Natural killer cell (primary cell): ENCODE results near the gene MARK2. TPM values are rescaled to one million over a fixed set of nuclear protein-coding genes. Genes with fewer than 3 reads are reported as not detected.
A peak's percentile ranks its signal among the peaks of the same experiment; 100 is the strongest.

Experiments
- ATAC-seq, 3 donors: fragments of 150-1000 bp in 2 of 3; fragments of 200-7000 bp in 1 of 3; cut with Tn5 transposase; 1 replicate in 1 of 3; 2 replicates in 2 of 3; pipeline ENCODE4 v1.10.0; 2021; ENCODE audit warnings: mild to moderate bottlenecking in 2 of 3, moderate library complexity in 2 of 3
- DNase-seq, 2 donors: peaks; one replicate each; pipeline versions ENCODE4 v3.0.0 to v3.0.0-alpha.2; 2013 to 2021; ENCODE audit warnings: mixed read lengths in 1 of 2
- H3K27ac ChIP-seq: one replicate; pipeline ENCODE4 v1.5.1; 2013; ENCODE audit warnings: mild to moderate bottlenecking, low read length
- H3K27me3 ChIP-seq: one replicate; pipeline ENCODE4 v1.6.1; 2013; ENCODE audit warnings: low read length; ENCODE audit not compliant: control insufficient read depth, insufficient read depth
- H3K36me3 ChIP-seq: one replicate; pipeline ENCODE4 v1.6.1; 2013; ENCODE audit warnings: low read length; ENCODE audit not compliant: control insufficient read depth, insufficient read depth
- H3K4me1 ChIP-seq: one replicate; pipeline ENCODE4 v1.6.1; 2013; ENCODE audit warnings: low read length; ENCODE audit not compliant: control insufficient read depth, insufficient read depth
- H3K4me3 ChIP-seq: one replicate; pipeline ENCODE4 v1.5.1; 2013; ENCODE audit warnings: low read length
- H3K9me3 ChIP-seq: one replicate; pipeline ENCODE4 v1.6.1; 2013; ENCODE audit warnings: low read length; ENCODE audit not compliant: control insufficient read depth, insufficient read depth
- H3K27ac Mint-ChIP-seq, 2 donors: one replicate each; pipeline ENCODE4 v1.8.0; 2022; ENCODE audit warnings: mild to moderate bottlenecking in 2 of 2, mixed read lengths in 2 of 2, moderate library complexity in 1 of 2
- H3K27me3 Mint-ChIP-seq, 2 donors: one replicate each; pipeline ENCODE4 v1.8.0; 2022; ENCODE audit warnings: low read depth in 2 of 2, mixed read lengths in 2 of 2
- H3K36me3 Mint-ChIP-seq: one replicate; pipeline ENCODE4 v1.8.0; 2022; ENCODE audit warnings: mixed read lengths
- H3K4me1 Mint-ChIP-seq, 2 donors: one replicate each; pipeline ENCODE4 v1.8.0; 2022; ENCODE audit warnings: mixed read lengths in 2 of 2
- H3K4me3 Mint-ChIP-seq: one replicate; pipeline ENCODE4 v1.8.0; 2022; ENCODE audit warnings: mild to moderate bottlenecking, moderate library complexity, mixed read lengths
- H3K9me3 Mint-ChIP-seq, 2 donors: one replicate each; pipeline ENCODE4 v1.8.0; 2022; ENCODE audit warnings: mixed read lengths in 2 of 2
- WGBS: methylation state at CpG from one replicate; pipeline ENCODE4 v1.1.7; 2013; ENCODE audit warnings: missing lambda C conversion rate; ENCODE audit not compliant: insufficient coverage; 5-methylcytosine and 5-hydroxymethylcytosine counted together
- intact Hi-C: fragments of 100-400 bp; cut with micrococcal nuclease; formaldehyde crosslinking; loops from one replicate; pipeline ENCODE4 v1.14.2; 2022
- total RNA-seq, 4 donors: library from RNA; stranded (reverse); fragments of 120-200 nt in 1 of 4; gene quantifications; one replicate each; pipeline versions ENCODE4 v1.2.3 to v1.2.4, GENCODE V29; 2013 to 2022
- TF ChIP-seq, protein P1 (sequence below): fragments of 200-600 bp; IDR thresholded peaks from one replicate; pipeline ENCODE4 v1.8.0; 2022; ENCODE audit warnings: antibody characterized with exemption

MARK2 gene
- total RNA-seq, 3 donors from 2014 or later (not counting 1 experiment from before 2014, with no cell fraction given), result 63.8 to 88.4 (median 80.2) TPM

- peaks cover 0 to 9% of the 10 kb centered on the region in 2 donors for H3K4me1 Mint-ChIP-seq
- H3K9me3 Mint-ChIP-seq, result no peaks in the 10 kb centered on the region
- Histone ChIP-seq H3K9me3 (no peaks in the 10 kb centered on the region), H3K27ac (no peak overlapping the region), H3K4me1 (no peaks in the 10 kb centered on the region), H3K4me3 (no peak overlapping the region), H3K27me3 (no peaks in the 10 kb centered on the region), H3K36me3 (peaks cover 31% of the 10 kb centered on the region)
- DNase-seq (no peak), ATAC-seq (no peak)
- no peaks in the 10 kb centered on the region for H3K27me3 Mint-ChIP-seq
- 95% methylated on average over 17 of the region's 17 CpGs for WGBS
- no peaks in the 10 kb centered on the region for H3K36me3 Mint-ChIP-seq
- H3K27ac Mint-ChIP-seq, result no peak overlapping the region
- intact Hi-C loops, result no loop called here
- TF ChIP-seq, protein P1, sequence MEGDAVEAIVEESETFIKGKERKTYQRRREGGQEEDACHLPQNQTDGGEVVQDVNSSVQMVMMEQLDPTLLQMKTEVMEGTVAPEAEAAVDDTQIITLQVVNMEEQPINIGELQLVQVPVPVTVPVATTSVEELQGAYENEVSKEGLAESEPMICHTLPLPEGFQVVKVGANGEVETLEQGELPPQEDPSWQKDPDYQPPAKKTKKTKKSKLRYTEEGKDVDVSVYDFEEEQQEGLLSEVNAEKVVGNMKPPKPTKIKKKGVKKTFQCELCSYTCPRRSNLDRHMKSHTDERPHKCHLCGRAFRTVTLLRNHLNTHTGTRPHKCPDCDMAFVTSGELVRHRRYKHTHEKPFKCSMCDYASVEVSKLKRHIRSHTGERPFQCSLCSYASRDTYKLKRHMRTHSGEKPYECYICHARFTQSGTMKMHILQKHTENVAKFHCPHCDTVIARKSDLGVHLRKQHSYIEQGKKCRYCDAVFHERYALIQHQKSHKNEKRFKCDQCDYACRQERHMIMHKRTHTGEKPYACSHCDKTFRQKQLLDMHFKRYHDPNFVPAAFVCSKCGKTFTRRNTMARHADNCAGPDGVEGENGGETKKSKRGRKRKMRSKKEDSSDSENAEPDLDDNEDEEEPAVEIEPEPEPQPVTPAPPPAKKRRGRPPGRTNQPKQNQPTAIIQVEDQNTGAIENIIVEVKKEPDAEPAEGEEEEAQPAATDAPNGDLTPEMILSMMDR, result no peak
- no peak overlapping the region for H3K4me3 Mint-ChIP-seq
These were observed 12.3 kb upstream of the MARK2 start for GRCh38 chr11:63826471-63827190.

DNA sequence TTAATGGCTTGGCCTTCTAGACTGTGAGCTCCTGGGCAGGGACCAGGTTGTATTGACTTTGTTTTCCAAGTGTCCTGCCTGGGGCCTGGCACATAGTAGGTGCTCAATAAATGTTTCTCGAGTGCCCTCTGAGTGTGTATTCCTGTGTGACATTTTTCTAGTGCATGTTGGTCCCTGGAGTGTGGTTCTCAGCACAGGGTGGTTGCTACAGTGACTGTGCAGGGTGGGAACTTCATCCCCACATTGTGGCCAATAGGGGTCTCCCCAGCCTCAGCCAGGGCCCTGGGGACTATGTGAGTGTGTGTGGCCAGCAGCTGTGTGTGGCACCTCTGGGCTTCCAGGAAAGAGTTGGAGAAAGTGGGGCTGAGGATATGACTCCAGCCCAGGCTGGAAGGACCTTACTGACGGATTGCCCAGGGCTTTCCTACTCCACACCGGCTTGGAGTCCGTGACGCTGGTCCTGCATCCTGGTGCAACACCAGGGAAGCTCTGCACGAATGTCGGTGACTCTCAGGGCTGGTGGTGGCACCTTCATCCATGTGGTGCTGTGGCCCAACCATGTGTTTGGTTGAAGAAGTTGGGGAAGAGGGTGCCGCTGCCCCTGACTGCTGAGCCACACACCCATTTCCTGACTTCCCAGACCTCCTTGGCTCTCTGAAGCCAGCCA lies 9.0 kb upstream of the MARK2 start:
- no peak for DNase-seq
- H3K9me3 Mint-ChIP-seq, result no peaks in the 10 kb centered on the region
- WGBS, result 89% methylated on average over 7 of the region's 8 CpGs
- Histone ChIP-seq H3K4me1 (no peaks in the 10 kb centered on the region), H3K9me3 (no peaks in the 10 kb centered on the region), H3K27ac (no peak overlapping the region), H3K36me3 (peaks cover 14% of the 10 kb centered on the region), H3K4me3 (no peak overlapping the region), H3K27me3 (no peaks in the 10 kb centered on the region)
- H3K4me3 Mint-ChIP-seq, result no peak overlapping the region
- H3K27me3 Mint-ChIP-seq, result no peaks in the 10 kb centered on the region
- TF ChIP-seq, protein P1, result no peak
- ATAC-seq, result peak in 1 of 3 donors; percentile 52
- peaks cover 0 to 10% of the 10 kb centered on the region in 2 donors for H3K4me1 Mint-ChIP-seq
- peak overlapping the region in 1 of 2 donors; percentile 11 for H3K27ac Mint-ChIP-seq
- H3K36me3 Mint-ChIP-seq, result no peaks in the 10 kb centered on the region
- intact Hi-C loops, result no loop called here

DNA sequence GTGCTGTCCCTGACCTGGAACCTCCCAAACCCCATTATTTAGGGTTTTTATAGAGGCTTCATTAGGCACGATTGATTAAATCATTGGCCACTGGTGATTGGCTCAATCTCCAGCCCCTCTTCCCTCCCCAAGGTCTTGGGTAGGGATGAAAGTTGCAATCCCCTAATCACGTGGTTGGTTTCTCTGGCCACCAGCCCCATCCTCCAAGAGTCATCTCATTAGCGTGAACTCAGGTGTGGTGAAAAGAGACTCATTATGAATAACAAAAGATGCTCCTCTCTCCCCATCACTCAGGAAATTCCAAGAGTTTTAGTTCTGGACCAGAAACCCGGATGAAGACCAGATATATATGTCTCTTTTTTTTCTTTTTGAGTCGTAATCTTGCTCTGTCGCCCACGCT lies 7.6 kb upstream of the MARK2 start:
- no peak overlapping the region for H3K4me3 Mint-ChIP-seq
- H3K4me1 Mint-ChIP-seq, result peaks cover 0 to 5% of the 10 kb centered on the region in 2 donors
- intact Hi-C loops, result no loop called here
- ATAC-seq (no peak), DNase-seq (no peak)
- H3K27me3 Mint-ChIP-seq, result no peaks in the 10 kb centered on the region
- Histone ChIP-seq H3K4me1 (no peaks in the 10 kb centered on the region), H3K9me3 (no peaks in the 10 kb centered on the region), H3K27ac (no peak overlapping the region), H3K36me3 (peaks cover 6% of the 10 kb centered on the region), H3K27me3 (no peaks in the 10 kb centered on the region), H3K4me3 (no peak overlapping the region)
- 88% methylated on average over 5 of the region's 7 CpGs for WGBS
- no peaks in the 10 kb centered on the region for H3K9me3 Mint-ChIP-seq
- H3K36me3 Mint-ChIP-seq, result no peaks in the 10 kb centered on the region
- no peak overlapping the region for H3K27ac Mint-ChIP-seq
- TF ChIP-seq, protein P1, result no peak
